Bronchial epithelial cell (primary cell): ENCODE results near the gene ARHGAP12. TPM values are rescaled to one million over a fixed set of nuclear protein-coding genes. Genes with fewer than 3 reads are reported as not detected.

Experiments used
- DNase-seq: peaks from one replicate; pipeline ENCODE4 v3.0.0-alpha.2; 2010; ENCODE audit warnings: low read depth
- FAIRE-seq: peaks from 2 replicates; lab custom pipeline; 2011; peaks lifted over from hg19 to GRCh38; lab: Jason Lieb, UNC
- H3K27me3 ChIP-seq: 2 replicates; pipeline ENCODE4 v1.5.1; 2011; ENCODE audit warnings: low read length; ENCODE audit not compliant: control insufficient read depth, insufficient read depth
- H3K36me3 ChIP-seq: 2 replicates; pipeline ENCODE4 v1.5.1; 2011; ENCODE audit warnings: low read length; ENCODE audit not compliant: control insufficient read depth, insufficient read depth
- H3K4me3 ChIP-seq: 2 replicates; pipeline ENCODE4 v1.5.1; 2011; ENCODE audit warnings: mild to moderate bottlenecking, low read depth, low read length, control low read depth
- total RNA-seq: library from RNA; depleted of rRNA; stranded (reverse); fragments of >200 nt; gene quantifications from 2 replicates; pipeline ENCODE4 v1.2.1, GENCODE V29; 2014
- TF ChIP-seq, protein P1 (sequence below): IDR thresholded peaks from 2 replicates; pipeline ENCODE4 v1.5.1; 2011; ENCODE audit warnings: mild to moderate bottlenecking, moderate library complexity, low read length, control low read depth, inconsistent platforms; ENCODE audit not compliant: insufficient read depth, severe bottlenecking

The ARHGAP12 gene
- total RNA-seq, 1 donor from 2014 or later, result 30.3 TPM

DNA sequence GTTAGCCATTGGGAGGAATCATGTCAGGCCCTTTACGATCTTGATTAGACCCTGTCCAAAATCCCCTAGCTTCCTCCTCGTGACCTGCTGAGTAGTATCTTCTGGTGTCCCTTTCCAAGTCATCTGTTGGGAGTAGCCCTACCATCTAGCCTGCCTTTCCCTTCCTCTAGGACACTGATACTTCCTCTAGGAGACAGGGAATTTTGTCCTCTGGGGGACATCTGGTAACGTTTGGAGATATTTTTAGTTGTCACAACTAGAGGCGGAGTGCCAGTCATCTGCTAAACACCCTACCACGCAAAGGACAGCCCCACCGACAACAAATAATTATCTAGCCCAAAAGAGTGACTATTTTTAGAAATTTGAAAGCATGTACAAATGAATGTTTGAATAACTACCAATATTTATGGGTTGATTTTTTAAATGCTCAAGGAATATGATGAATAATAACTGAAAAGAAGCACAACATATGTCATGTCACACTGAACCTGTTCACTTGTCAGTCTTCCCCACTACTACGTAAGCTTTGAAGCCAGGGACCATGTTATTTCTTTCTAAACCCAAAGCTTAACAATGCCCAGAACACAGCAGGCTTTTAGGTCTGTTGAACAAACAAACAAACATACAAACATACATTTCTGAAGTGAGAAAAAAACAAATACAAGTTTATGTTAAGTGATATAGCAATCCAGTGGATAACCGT is 105.9 kb downstream of the ARHGAP12 start:
- H3K36me3 ChIP-seq, result no peaks in the 10 kb centered on the region
- no peak overlapping the region for H3K4me3 ChIP-seq
- TF ChIP-seq, protein P1, sequence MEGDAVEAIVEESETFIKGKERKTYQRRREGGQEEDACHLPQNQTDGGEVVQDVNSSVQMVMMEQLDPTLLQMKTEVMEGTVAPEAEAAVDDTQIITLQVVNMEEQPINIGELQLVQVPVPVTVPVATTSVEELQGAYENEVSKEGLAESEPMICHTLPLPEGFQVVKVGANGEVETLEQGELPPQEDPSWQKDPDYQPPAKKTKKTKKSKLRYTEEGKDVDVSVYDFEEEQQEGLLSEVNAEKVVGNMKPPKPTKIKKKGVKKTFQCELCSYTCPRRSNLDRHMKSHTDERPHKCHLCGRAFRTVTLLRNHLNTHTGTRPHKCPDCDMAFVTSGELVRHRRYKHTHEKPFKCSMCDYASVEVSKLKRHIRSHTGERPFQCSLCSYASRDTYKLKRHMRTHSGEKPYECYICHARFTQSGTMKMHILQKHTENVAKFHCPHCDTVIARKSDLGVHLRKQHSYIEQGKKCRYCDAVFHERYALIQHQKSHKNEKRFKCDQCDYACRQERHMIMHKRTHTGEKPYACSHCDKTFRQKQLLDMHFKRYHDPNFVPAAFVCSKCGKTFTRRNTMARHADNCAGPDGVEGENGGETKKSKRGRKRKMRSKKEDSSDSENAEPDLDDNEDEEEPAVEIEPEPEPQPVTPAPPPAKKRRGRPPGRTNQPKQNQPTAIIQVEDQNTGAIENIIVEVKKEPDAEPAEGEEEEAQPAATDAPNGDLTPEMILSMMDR, result no peak
- no peaks in the 10 kb centered on the region for H3K27me3 ChIP-seq
- DNase-seq, result no peak
- no peak for FAIRE-seq

DNA sequence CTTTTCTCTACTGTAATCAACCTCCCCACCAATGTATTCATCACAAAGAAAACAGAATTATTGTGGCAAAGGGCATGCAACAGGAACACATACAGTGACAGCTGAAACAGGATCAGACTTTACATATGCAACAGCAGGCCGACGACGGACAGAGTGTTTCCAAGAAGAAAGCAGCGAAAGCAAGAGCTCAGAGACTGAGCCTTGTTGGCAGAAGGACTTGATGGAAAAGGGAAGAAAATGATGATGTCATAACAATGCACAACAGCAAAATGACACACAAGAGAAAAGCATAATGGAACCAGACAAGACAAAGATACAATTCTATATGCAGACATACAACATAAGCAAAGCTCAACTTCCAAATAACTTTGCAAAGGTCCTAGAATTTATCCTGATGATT is 106.5 kb downstream of the ARHGAP12 start:
- FAIRE-seq (no peak), DNase-seq (no peak)
- TF ChIP-seq, protein P1, result no peak
- no peaks in the 10 kb centered on the region for H3K36me3 ChIP-seq
- no peaks in the 10 kb centered on the region for H3K27me3 ChIP-seq
- no peak overlapping the region for H3K4me3 ChIP-seq

DNA sequence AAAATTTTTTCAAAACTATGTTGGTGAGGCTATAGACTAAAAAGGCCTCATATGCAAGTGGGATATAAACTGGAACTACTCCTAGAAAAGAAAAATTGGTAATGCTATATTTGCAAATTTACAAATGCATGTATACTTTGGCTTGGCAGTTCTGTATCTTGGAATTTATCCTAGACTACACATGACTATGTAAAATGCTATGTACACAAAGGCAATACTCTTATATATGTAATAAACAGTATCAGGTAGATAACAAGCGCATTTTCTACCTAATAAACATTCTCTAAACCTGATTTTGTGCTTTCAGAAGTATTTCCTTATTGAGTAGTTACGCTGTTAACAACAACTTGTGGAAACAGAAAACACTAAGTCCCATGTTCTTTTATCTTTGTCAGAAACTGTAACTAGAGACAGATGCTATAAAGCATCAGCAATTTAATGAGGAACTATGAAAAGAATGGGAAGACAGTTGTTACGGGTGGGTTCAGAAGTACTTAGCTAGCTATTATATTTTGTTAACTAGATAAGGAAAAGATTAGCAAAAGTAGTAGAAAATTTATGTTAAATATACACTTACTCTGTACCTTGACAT is 107.8 kb downstream of the ARHGAP12 start:
- TF ChIP-seq, protein P1, result no peak
- no peaks in the 10 kb centered on the region for H3K27me3 ChIP-seq
- no peak for DNase-seq
- H3K4me3 ChIP-seq, result no peak overlapping the region
- no peak for FAIRE-seq
- no peaks in the 10 kb centered on the region for H3K36me3 ChIP-seq

DNA sequence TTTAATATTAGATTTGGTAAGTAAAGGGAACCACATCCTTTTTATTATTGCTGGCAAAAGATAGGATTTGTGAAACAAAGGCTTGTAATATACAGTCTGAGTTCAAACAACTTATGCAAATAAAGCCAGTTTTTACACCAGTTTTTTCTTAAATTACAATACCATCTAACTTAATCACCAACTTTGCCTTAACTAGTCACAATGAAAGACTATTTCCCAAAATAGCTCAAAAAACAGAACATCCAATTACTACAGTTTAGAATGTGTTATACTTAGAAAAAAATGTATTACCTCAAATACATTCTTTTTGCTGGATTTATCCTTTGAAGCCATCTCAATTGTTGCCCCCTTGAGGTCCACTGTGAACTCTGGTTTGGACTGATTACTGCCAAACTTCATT is 108.5 kb downstream of the ARHGAP12 start:
- Histone ChIP-seq H3K36me3 (no peaks in the 10 kb centered on the region), H3K27me3 (no peaks in the 10 kb centered on the region), H3K4me3 (no peak overlapping the region)
- no peak for DNase-seq
- no peak for FAIRE-seq
- TF ChIP-seq, protein P1, result no peak

DNA sequence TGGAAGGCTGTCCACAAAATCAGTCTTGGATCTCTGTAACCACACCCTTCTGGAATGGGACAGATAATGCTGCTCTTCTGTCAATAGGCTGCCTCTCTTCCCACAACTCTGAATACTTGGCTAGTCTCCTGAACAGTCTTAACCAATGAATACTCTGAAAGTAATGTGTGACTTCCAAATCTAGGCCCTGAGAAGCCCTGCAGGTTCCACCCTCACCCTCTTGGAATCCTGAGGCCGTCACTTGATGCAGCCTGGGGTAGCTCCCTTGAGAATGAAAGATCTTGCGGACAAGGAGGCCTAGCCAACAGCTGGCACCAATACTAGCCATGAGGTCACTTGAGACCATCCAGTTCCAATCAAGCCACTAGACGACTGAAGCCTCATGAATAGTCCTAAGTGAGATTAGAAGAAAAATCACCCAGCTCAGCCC is 109.2 kb downstream of the ARHGAP12 start:
- TF ChIP-seq, protein P1, result no peak
- no peak for DNase-seq
- H3K27me3 ChIP-seq, result no peaks in the 10 kb centered on the region
- no peaks in the 10 kb centered on the region for H3K36me3 ChIP-seq
- H3K4me3 ChIP-seq, result no peak overlapping the region
- peak; percentile 73 for FAIRE-seq

DNA sequence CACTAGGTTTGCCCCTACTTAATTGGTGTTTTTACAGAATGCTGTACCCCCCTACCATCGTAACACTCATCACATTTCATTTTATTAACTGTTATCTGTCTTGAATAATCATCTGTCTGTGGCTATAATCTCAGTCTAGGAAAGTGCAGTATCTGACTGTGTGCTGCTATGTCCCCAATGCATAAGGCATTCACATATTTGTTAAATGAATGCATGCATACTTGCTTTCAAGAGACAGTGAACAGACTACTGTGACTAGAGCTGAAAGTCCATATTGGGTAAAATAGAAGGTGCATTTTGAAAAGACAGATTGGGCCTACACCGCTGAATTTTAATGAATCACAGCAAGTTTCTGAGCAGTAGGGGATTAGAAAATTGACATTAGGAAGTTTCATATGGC is 112.3 kb downstream of the ARHGAP12 start:
- H3K27me3 ChIP-seq, result no peaks in the 10 kb centered on the region
- FAIRE-seq (no peak), DNase-seq (no peak)
- TF ChIP-seq, protein P1, result no peak
- H3K36me3 ChIP-seq, result no peaks in the 10 kb centered on the region
- H3K4me3 ChIP-seq, result no peak overlapping the region
